B cell (primary cell): Measurements from ENCODE around the gene ZNF384. TPM values are rescaled to one million over a fixed set of nuclear protein-coding genes. Genes with fewer than 3 reads are reported as not detected.
A peak's percentile ranks its signal among the peaks of the same experiment; 100 is the strongest.

ENCODE experiments used
- ATAC-seq: fragments of 200-7000 bp; cut with Tn5 transposase; one replicate; pipeline ENCODE4 v1.10.0; 2021; ENCODE audit warnings: low read depth, mild to moderate bottlenecking, moderate number of reproducible peaks, moderate library complexity
- CTCF ChIA-PET: fragments of 350-600 bp; sonication (Branson Sonifier 250); formaldehyde crosslinking; loops from one replicate; lab custom pipeline; 2021; ENCODE audit warnings: antibody characterized with exemption, inconsistent platforms; lab: Charles Lee
- POLR2A ChIA-PET: fragments of 350-600 bp; sonication (Branson Sonifier 250); formaldehyde crosslinking; loops from one replicate; lab custom pipeline; 2021; ENCODE audit warnings: antibody characterized with exemption; lab: Charles Lee
- DNase-seq: peaks from one replicate; pipeline ENCODE4 v3.0.0; 2013
- H2AFZ ChIP-seq: 2 replicates; pipeline ENCODE4 v1.6.1; 2012; ENCODE audit warnings: mild to moderate bottlenecking, low read depth, low read length; ENCODE audit not compliant: insufficient read depth, poor library complexity, severe bottlenecking
- H3K27ac ChIP-seq, 2 donors: 1 replicate in 1 of 2; 2 replicates in 1 of 2; pipeline ENCODE4 v1.5.1; 2012 to 2013; ENCODE audit warnings: low read length in 2 of 2, mild to moderate bottlenecking in 2 of 2, moderate library complexity in 1 of 2
- H3K27me3 ChIP-seq, 4 experiments: fragments of 200-600 bp in 1 of 4; sonication (generic) in 1 of 4; replicated peaks in 1 of 4; 1 replicate in 2 of 4; 2 replicates in 2 of 4; pipeline versions ENCODE4 v1.6.1 to v1.7.0; 2013 to 2016; ENCODE audit warnings: low read length in 3 of 4, mild to moderate bottlenecking in 2 of 4, mixed read lengths in 1 of 4, moderate library complexity in 1 of 4; ENCODE audit not compliant: insufficient read depth in 4 of 4, control insufficient read depth in 3 of 4; ENCODE audit errors: control extremely low read depth in 1 of 4
- H3K36me3 ChIP-seq, 2 experiments: replicated peaks in 1 of 2; 1 replicate in 1 of 2; 2 replicates in 1 of 2; pipeline versions ENCODE4 v1.6.1 to v1.7.1; 2013; ENCODE audit warnings: low read length in 1 of 2; ENCODE audit not compliant: insufficient read depth in 2 of 2, control insufficient read depth in 1 of 2; ENCODE audit errors: control extremely low read depth in 1 of 2, extremely low read depth in 1 of 2
- H3K4me1 ChIP-seq, 2 donors: fragments of 200-600 bp in 1 of 2; sonication (generic) in 1 of 2; 1 replicate in 1 of 2; 2 replicates in 1 of 2; pipeline versions ENCODE4 v1.5.1 to v1.6.1; 2013 to 2017; ENCODE audit warnings: low read length in 2 of 2; ENCODE audit not compliant: control insufficient read depth in 2 of 2, insufficient read depth in 2 of 2
- H3K4me2 ChIP-seq: replicated peaks from 2 replicates; pipeline ENCODE3; 2012; ENCODE audit warnings: mild to moderate bottlenecking, low read depth, low read length; ENCODE audit not compliant: poor library complexity, severe bottlenecking
- H3K4me3 ChIP-seq, 5 experiments: fragments of 200-600 bp in 1 of 5; sonication (generic) in 1 of 5; 1 replicate in 3 of 5; 2 replicates in 2 of 5; pipeline versions ENCODE4 v1.5.1 to v1.7.0; 2011 to 2016; ENCODE audit warnings: low read length in 4 of 5, mild to moderate bottlenecking in 4 of 5, low read depth in 2 of 5, control low read depth in 1 of 5, moderate library complexity in 1 of 5; ENCODE audit not compliant: insufficient read depth in 1 of 5; ENCODE audit errors: control extremely low read depth in 1 of 5, extremely low read depth in 1 of 5
- H3K79me2 ChIP-seq: fragments of 200-600 bp; sonication (generic); one replicate; pipeline ENCODE4 v1.6.0; 2016; ENCODE audit warnings: low read length; ENCODE audit not compliant: control insufficient read depth, insufficient read depth
- H3K9ac ChIP-seq: fragments of 200-600 bp; sonication (generic); 2 replicates; pipeline ENCODE4 v1.6.1; 2017; ENCODE audit warnings: mild to moderate bottlenecking, low read length, moderate library complexity
- H3K9me3 ChIP-seq, 3 donors: one replicate each; pipeline versions ENCODE4 v1.6.1 to v1.7.1; 2013; ENCODE audit warnings: low read length in 2 of 3; ENCODE audit not compliant: control insufficient read depth in 2 of 3, insufficient read depth in 1 of 3; ENCODE audit errors: control extremely low read depth in 1 of 3
- H4K20me1 ChIP-seq: 2 replicates; pipeline ENCODE4 v1.6.0; 2012; ENCODE audit warnings: mild to moderate bottlenecking, low read length; ENCODE audit not compliant: insufficient read depth, control insufficient read depth, poor library complexity, severe bottlenecking
- H3K27ac Mint-ChIP-seq: one replicate; pipeline ENCODE4 v1.8.0; 2021; ENCODE audit warnings: mixed read lengths
- H3K27me3 Mint-ChIP-seq: one replicate; pipeline ENCODE4 v1.8.0; 2021; ENCODE audit warnings: mixed read lengths
- H3K4me1 Mint-ChIP-seq: one replicate; pipeline ENCODE4 v1.8.0; 2021; ENCODE audit warnings: mixed read lengths
- H3K4me3 Mint-ChIP-seq: one replicate; pipeline ENCODE4 v1.8.0; 2021; ENCODE audit warnings: mixed read lengths
- H3K9me3 Mint-ChIP-seq: one replicate; pipeline ENCODE4 v1.8.0; 2022; ENCODE audit warnings: mixed read lengths; ENCODE audit not compliant: insufficient read depth
- CTCF ChIP-seq: fragments of 200-600 bp; IDR thresholded peaks from one replicate; pipeline ENCODE4 v1.8.0; 2022; ENCODE audit warnings: antibody characterized with exemption, mild to moderate bottlenecking
- EZH2 ChIP-seq: IDR thresholded peaks from 2 replicates; pipeline ENCODE4 v1.6.1; 2012; ENCODE audit warnings: borderline replicate concordance, low read depth, mild to moderate bottlenecking, moderate library complexity, low read length; ENCODE audit not compliant: insufficient read depth, poor library complexity, severe bottlenecking
- WGBS: methylation state at CpG from one replicate; pipeline ENCODE4 v1.1.5; 2013; ENCODE audit warnings: missing lambda C conversion rate; ENCODE audit not compliant: insufficient coverage; 5-methylcytosine and 5-hydroxymethylcytosine counted together
- intact Hi-C: fragments of 100-400 bp; cut with micrococcal nuclease; formaldehyde crosslinking; loops from one replicate; pipeline ENCODE4 v1.10.0; 2022
- polyA plus RNA-seq: library from polyadenylated mRNA; depleted of rRNA; stranded (reverse); fragments of >200 nt; gene quantifications from 2 replicates; pipeline ENCODE4 v1.2.3, GENCODE V29; 2012
- total RNA-seq, 2 donors: library from RNA; stranded (reverse); fragments of 120-200 nt in 1 of 2; gene quantifications; 1 replicate in 1 of 2; 2 replicates in 1 of 2; pipeline versions ENCODE4 v1.2.3 to v1.2.4, GENCODE V29; 2013 to 2022

The ZNF384 gene
- total and polyA plus RNA-seq, 2 donors (not counting 1 experiment from before 2014, with no cell fraction given) = 83.4 to 108 TPM

GRCh38 chr12:6644257-6644596 is 44.9 kb downstream of the ZNF384 start:
- peaks cover 0 to 11% of the 10 kb centered on the region in 2 experiments for H3K36me3 ChIP-seq
- intact Hi-C loops = loop anchor here (1.0 kb wide), 1 partner anchor 9 kb away; the partner anchor contains the start of gene LPAR5
- H3K27ac ChIP-seq = peak overlapping the region; percentile 36 to 59
- H3K9me3 Mint-ChIP-seq = no peaks in the 10 kb centered on the region
- H3K9me3 ChIP-seq = peaks cover 0 to 14% (median 0%) of the 10 kb centered on the region in 3 donors
- H3K27me3 Mint-ChIP-seq = no peaks in the 10 kb centered on the region
- H3K4me2 ChIP-seq = peak overlapping the region; percentile 60
- CTCF ChIA-PET = interaction anchor here (0.7 to 2.6 kb wide), 14 partner anchors 9 to 106 kb away, joined by 3 to 24 read pairs (median 4); partner anchors contain the start of gene LPAR5
- H3K9ac ChIP-seq = peak overlapping the region; percentile 21
- no peaks in the 10 kb centered on the region for H4K20me1 ChIP-seq
- ATAC-seq (peak; percentile 51), DNase-seq (peak; percentile 61)
- peak overlapping the region; percentile 65 for H2AFZ ChIP-seq
- peaks cover 38% of the 10 kb centered on the region for H3K79me2 ChIP-seq
- peak overlapping the region; percentile 83 for H3K27ac Mint-ChIP-seq
- H3K4me1 Mint-ChIP-seq = peaks cover 49% of the 10 kb centered on the region
- H3K4me3 ChIP-seq = peak overlapping the region in 1 of 5 experiments; percentile 6
- TF ChIP-seq EZH2 = no peak
- TF ChIP-seq CTCF = no peak
- peak overlapping the region; percentile 48 for H3K4me3 Mint-ChIP-seq
- POLR2A ChIA-PET = interaction anchor here (0.5 to 4.6 kb wide), 6 partner anchors 9 to 215 kb away, joined by 3 to 25 read pairs (median 4); partner anchors contain the start of genes LPAR5 and ZNF384
- no peaks in the 10 kb centered on the region for H3K27me3 ChIP-seq
- peaks cover 28 to 50% of the 10 kb centered on the region in 2 donors for H3K4me1 ChIP-seq
- 10% methylated on average over 6 of the region's 6 CpGs for WGBS
